ENCODE data around the gene SLC27A2. TPM values are rescaled to one million over a fixed set of nuclear protein-coding genes. Genes with fewer than 3 reads are reported as not detected.
"Not testable (repeated sequence)": the region's sequence is repeated elsewhere in the genome, so short reads cannot be mapped to it uniquely, and the experiment has no call there.

SLC27A2 gene
- total RNA-seq, 1 experiment from 2014 or later, result not detected

DNA sequence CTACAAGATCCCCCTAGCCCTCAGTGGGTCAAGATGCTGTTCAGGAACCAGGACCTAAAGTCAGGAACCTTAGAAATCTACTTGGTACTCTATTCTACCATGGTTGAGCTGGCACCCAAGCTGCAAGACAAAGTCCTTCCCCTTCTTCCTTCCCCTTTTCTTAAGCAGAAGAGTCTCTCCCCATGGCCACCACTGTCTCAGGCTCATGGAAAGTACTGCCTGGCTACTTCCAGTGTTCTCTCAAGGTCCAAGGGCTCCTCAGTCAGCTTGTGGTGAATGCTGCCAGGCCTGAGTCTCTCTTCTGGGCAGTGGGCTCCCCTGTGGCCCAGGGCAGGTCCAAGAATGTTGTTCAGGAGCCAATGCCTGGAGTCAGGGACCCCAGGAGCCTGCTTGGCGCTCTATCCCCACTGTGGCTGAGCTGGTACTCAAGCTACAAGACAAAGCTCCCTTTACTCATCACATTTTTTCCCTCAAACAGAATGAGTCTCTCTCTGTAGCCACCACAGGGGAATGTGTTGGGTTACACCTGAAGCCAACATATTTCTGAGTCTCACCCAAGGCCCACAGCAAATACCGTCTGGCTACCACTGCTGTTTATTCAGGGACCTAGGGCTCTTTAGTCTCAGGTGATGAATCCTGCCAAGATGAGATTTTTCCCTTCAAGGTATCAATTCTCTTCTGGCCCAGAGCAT is 18.1 kb upstream of the SLC27A2 start:
- DNase-seq (ENCODE audit: low read depth), result no peak

DNA sequence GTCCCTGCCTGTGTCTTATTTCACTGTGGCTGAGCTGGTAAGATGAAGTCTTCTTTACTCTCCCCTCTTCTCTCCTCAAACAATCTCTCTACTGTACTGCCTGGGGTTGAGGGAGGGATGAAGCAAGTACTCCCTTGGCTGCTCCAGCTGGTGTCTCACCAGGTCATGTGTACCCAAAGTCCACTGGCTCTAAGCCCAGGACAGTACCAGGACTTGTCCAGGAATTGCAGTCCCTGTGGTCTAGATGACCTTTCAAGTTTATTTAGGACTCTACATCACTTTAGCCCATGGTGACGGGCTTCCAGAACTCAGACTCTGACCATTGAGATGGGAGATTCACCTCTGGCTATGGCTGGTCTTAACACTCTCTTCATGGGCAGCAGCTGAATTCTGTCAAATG is 17.5 kb upstream of the SLC27A2 start:
- DNase-seq (ENCODE audit: low read depth), result no peak

DNA sequence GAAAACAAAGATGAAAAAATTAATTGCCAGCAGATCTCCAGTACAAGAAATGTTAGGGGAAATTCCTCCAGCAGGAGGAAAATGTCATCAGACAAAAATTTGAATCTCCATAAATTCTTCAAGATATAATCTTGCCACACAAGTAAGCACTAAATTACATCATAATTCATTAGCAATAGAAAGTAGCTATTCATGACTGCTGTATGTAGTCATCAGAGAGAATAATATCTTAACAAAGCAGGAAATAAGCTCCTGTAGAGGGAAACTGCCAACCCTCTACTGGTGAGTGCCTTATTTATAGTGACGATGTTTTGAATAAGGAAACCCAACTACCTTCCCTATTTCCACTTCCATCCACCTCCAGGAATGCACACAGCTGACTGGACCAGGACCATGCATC is 15.8 kb upstream of the SLC27A2 start:
- DNase-seq (ENCODE audit: low read depth), result no peak

DNA sequence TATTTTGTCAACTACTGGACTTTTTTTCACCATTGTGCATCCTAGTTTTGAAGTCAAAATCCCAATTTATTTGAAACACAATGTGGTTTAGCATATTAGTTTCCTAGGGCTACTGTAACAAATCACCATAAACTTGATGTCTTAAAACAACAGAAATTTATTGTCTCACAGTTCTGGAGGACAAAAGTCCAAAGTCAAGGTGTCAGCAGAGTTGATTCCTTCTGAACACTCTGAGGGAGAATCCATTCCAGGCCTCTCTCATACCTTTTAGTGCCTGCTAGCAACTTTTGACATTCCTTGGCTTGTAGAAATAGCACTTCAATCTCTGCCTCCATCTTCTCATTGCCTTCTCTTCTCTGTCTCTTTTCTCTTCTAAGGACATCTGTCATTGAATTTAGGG is 14.9 kb upstream of the SLC27A2 start:
- no peak for DNase-seq (ENCODE audit: low read depth)

DNA sequence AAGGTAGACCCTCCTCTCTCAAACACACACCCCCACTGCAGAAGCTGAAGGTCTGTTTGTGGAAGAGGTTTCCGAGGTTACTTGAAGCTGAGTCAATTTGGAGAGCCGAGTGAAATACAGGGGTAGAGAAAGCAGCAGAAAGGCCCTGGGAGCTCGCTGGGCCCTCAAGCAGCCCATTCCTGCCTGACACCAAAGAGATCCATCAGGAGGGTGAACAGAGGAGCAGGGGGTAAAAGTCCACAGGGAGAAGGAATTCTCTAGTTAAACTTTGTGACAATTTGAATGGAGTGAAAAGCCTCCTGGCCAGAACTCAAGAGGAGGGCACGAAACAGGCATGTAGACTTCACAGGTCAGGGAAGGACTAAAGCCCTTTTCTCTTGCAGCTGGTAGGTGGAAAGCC is 13.6 kb upstream of the SLC27A2 start:
- no peak for DNase-seq (ENCODE audit: low read depth)

DNA sequence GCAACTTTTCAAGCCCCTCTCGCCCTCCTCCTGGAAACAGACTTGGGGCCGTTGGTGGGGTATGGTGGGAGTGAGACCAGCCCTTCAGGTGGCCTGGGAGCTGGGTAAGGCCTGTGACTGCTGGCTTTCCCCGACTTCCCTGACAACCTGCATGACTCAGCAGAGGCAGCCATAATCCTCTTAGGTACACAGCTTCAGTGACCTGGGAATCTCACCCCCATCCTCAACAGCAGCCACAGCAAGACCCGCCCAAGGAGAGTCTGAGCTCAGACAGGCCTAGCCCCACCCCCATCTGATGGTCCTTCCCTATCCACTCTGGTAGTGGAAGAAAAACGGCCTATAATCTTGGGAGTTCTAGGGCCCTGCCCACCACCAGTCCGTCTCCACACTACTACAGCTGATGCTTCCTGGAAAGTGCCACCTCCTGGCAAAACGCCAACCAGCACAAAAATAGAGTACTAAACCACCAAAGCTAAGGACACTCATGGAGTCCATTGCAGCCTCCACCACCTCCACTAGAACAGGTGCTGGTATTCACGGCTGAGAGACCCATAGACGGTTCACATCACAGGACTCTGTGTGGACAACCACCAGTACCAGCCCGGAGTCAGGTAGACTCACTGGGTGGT is 13.1 kb upstream of the SLC27A2 start:
- DNase-seq (ENCODE audit: low read depth), result no peak

DNA sequence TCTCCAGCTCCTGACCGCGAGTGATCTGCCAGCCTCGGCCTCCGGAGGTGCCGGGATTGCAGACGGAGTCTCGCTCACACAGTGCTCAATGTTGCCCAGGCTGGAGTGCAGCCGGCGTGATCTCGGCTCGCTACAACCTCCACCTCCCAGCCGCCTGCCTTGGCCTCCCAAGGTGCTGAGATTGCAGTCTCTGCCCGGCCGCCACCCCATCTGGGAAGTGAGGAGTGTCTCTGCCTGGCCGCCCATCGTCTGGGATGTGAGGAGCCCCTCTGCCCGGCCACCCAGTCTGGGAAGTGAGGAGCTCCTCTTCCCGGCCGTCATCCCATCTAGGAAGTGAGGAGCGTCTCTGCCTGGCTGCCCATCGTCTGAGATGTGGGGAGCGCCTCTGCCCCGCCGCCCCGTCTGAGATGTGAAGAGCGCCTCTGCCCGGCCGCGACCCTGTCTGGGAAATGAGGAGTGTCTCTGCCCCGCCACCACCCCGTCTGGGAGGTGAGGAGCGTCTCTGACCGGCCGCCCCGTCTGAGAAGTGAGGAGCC is 9.6 kb upstream of the SLC27A2 start:
- DNase-seq (ENCODE audit: low read depth), result not testable (repeated sequence)

DNA sequence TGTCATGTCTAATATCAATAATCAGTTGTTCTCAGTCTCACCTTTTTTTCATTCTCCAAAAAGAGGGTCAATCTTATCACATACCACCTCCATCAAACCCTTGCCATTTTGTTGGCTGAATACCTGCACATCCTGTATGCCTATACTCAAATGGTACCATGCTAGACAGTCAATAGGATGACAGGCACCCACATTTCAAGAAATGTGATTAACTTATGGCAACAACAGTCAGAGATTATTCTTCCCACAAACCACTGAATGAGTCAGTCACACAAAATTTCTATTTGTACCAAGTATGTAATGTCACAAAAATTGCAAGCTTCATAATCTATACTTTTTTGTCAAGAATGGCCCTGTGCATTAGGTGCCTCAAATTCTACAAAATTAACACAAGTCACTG is 5.1 kb upstream of the SLC27A2 start:
- peak; percentile 14 for DNase-seq (ENCODE audit: low read depth)

DNA sequence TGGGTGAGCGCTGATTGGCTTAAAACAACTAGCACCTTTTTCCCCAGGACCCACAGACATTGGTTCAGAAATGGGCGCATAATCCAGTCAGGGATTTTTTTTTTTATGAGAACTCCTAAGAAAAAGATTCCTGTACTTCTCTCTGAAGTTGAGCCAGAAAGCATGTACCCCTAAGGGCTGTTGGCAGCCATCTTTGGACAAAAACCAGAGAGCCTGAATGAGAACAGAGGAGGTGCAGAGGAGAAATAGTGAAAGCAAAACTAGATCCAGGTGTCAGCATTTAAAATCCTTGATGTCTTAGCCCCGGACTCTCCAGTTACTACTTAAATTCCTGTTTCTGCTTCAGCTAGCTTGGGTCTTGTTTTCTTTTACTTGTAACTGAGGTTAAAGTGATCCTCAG is 1.9 kb upstream of the SLC27A2 start:
- DNase-seq (ENCODE audit: low read depth), result no peak

DNA sequence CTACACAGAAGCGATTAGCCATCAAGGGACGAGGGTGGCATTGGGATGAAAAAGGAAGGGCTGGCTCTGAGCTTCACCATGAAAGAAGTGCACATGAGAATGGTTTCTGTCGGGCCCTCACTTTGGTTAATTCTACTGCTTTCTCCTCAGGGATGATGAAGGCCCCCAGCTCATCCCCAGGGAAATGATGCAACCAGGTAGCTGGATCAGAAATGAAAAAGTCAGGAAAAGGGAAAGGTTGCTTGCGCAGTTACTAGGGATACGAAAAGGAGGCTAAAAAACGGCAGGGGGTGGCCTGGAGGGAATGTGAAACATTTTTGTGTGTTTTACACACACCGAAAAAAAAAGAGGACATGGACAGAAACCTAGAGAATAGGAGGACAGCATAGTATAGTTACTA is 1.4 kb upstream of the SLC27A2 start:
- DNase-seq (ENCODE audit: low read depth), result no peak

DNA sequence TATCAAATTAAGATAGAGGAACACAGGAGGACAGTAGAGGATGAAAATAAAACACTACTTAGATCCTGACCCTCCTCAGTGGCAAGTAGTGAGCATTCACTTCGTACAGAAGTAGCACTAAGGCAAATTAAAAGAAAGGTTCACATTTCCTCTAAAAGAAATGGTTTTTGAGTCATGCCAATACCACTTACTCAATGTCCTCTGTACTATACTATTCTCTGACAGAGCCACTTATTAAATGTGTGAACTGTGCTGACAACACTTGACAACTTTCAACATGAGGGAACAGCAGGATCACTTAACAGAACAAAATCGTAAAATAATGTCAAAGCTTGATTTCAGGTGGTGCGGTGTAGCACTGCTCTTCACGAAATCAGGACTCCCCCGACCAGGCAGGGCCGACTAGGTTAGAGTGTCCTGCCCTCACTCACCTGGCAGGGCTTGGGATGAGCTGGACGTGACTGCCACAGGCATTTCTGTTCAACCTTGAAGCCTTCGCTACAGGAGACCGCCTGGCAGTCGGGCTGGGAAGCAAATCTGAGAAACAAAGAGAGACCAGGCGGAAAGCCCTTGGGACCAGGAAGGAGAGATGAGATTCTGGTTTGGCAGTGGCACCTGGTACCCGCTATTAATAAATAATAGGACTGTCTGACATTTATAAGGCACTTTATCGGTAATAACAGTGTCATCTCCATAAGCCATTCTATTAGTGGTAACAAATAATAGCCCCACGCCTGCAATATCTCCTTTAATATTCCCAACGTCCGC is 611 bp upstream of the SLC27A2 start:
- DNase-seq (ENCODE audit: low read depth), result no peak

DNA sequence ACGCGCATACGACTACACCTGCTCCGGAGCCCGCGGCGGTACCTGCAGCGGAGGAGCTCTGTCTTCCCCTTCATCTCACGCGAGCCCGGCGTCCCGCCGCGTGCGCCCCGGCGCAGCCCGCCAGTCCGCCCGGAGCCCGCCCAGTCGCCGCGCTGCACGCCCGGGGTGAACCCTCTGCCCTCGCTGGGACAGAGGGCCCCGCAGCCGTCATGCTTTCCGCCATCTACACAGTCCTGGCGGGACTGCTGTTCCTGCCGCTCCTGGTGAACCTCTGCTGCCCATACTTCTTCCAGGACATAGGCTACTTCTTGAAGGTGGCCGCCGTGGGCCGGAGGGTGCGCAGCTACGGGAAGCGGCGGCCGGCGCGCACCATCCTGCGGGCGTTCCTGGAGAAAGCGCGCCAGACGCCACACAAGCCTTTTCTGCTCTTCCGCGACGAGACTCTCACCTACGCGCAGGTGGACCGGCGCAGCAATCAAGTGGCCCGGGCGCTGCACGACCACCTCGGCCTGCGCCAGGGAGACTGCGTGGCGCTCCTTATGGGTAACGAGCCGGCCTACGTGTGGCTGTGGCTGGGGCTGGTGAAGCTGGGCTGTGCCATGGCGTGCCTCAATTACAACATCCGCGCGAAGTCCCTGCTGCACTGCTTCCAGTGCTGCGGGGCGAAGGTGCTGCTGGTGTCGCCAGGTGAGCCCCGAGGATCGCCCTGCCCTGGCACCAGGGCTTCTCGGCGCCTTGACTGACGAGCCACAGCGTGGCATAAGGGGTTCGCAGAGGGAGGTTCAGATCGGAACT is 420 bp downstream of the SLC27A2 start:
- no peak for DNase-seq (ENCODE audit: low read depth)

DNA sequence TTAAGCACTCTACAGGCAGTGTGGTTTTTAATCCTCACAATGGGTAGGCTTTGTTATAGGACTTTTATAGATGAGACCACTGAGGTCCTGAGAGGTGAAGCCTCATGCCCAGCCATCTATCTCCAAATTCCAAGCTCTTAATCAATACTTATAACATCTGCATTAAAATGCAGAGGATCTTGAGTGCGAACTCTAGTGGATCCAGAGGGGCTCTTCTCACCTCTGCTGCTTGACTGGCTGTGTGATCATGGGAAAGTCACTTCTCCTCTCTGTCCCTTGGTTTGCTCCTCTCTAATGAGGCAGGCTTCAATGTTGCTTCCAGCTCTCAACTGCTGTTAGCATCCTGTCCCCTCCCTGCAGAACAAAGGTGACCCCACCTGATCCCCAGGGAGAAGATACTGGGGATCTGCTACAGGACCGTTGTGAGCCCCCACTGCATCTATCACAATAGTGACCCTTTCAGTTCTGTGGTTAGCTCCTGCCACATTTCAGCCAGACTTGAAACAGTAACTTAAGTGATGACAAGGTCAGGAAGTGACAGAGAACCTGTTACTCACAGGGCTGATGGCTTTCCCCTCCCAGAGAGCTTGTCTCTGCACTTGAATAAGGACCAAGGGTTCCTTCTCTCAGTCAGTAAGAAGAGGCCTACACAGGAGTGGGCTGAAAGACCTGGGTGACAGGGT is 1.3 kb downstream of the SLC27A2 start:
- no peak for DNase-seq (ENCODE audit: low read depth)

DNA sequence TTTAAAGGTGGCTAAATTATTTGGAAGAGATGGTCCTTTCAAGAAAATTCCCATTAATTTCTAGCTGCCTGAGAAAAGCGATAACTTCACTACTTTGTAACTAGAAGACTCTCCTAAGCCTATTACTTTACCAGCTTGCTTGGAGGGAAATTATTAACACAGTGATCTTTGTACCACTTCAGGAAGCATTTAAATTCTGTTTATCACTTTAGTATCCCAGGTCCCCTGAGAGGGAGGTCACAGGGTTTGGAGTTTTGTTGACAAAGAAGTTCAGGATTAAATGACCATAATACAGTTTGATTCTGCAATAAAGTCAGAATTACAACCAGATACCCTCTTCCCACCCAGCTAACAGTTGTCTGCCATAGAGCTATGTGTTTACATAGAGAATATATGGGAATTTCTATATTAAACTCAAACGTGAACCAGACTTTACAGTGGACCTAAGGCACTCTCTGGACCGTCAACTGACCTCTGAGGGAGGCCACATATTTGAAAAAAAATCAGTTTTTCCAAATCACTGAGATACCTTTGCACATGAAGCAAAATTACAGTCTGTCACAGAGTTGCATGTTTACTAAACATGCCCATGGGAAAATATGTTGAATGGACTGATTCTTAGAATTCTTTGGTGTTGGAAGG is 3.0 kb downstream of the SLC27A2 start:
- DNase-seq (ENCODE audit: low read depth), result no peak

DNA sequence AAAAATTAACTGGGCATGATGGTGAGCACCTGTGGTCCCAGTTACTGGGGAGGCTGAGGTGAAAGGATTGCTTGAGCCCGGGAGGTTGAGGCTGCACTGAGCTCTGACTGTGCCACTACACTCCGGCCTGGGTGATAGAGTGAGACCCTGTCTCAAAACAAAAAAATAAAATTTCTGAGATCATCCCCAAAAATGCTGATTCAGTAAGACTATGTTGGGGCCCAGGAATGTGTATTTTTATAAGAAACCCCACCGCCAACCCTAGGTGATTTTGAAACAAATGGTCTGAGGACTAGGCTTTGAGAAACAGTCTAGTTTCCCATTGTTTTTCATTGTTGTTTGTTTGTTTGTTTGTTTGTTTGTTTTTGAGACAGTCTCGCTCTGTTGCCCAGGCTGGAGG is 4.1 kb downstream of the SLC27A2 start:
- DNase-seq (ENCODE audit: low read depth), result no peak

DNA sequence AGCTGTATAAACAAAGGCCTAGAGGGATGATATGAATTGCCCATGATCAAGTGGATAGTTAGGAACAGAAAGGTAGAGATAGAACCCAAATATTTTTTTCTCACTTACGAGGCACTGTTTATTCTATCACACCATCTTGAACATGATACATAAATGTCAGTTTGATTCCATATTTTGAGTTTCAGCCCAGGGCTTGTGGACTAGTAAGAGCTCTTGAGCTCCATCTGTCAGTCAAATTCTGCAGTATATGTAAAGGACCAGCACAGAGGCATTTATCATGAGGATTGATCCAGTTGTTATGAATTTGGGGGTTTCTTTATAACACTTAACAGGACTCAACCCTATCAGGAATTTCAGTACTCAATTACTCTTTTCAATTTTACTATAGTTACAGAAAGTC is 4.8 kb downstream of the SLC27A2 start:
- no peak for DNase-seq (ENCODE audit: low read depth)

DNA sequence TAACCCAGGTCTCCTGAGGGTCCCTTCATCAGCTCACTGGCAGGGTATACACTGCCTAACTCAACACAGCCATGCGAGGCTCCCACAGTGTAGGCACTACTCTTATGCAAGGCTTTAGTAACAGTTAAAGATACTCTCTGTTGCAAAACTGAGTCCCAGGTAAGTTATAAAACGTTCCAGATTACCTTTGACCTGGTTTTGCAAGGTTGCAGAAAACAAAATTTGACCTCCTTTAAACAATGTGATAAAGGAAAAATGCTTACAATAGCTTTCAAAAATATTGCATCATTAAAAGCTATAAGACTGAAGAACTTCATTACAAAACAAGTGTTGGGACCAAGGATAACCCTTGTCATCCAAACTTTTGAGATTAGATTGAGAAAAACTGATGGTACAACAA is 5.5 kb downstream of the SLC27A2 start:
- no peak for DNase-seq (ENCODE audit: low read depth)

DNA sequence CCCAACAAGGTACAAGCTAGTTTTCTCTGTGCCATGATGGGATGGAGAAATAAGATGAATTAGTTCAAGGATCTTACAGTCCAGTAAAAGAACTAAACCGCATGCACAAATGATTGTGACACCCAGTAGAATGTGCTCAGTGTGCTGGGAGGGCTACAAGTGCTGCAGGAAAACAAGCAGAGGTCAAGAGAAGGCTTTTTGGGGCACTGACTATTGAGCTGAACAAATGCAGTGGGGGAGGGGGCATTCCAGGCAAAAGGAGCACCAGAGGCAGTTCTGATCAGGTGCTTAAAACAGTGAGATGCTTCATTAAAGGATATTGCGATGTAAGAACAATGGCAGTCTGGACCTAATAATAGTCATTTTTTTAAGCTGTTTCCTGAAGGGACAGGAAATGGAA is 6.0 kb downstream of the SLC27A2 start:
- no peak for DNase-seq (ENCODE audit: low read depth)

DNA sequence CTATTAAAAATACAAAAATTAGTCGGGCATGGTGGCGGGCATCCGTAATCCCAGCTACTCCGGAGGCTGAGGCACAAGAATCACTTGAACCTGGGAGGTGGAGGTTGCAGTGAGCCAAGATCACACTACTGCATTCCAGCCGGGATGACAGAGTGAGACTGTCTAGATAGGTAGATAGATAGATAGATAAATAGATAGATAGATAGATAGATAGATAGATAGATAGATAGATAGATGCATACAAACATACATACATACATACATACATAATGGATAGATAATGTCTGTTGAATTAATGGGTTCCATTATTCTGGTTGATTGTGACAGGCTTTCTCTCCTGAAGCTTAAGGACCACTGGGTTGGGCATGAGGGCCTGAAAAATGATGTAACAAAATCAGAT is 6.8 kb downstream of the SLC27A2 start:
- DNase-seq (ENCODE audit: low read depth), result not testable (repeated sequence)

DNA sequence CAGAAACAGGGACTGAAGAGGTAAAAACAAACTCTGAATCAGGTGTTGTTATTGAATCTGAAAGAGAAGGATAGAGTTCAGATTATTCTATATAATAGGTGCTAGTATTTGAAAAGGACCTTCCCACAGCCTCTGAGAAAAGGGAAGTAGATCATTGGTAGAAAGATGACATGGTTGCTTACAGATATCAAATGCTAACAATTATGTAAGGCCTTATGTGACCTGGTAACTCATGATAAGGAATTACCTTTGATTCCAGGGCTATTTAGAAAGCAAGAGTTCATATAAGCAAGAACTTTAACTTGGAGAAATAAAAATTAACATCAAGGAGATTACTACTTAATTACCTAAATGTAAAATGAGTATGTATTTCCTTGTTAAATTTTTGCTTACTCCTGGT is 7.6 kb downstream of the SLC27A2 start:
- DNase-seq (ENCODE audit: low read depth), result no peak

DNA sequence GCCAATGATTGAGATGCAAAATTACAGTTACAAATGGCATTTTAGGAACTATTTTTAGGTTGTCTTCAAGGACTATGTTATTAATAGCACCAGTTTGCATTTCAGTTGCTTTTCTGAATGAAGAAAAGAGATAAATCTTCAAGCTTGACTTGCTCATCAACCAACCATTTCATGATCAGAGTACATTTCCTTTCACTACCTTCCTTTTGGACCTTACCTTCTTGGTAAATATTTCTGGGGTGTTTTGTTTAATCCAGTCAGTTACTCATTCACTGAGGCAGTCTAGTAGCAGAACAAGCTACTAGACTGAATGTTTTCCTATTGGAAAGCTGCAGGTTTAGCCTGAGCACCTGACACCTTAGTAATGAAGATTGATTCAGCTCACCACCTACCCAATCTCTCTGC is 8.2 kb downstream of the SLC27A2 start:
- DNase-seq (ENCODE audit: low read depth), result no peak
